Sigmoid colon (tissue), 7 donors: Measurements from ENCODE around the gene HEATR5B. TPM values are rescaled to one million over a fixed set of nuclear protein-coding genes. Genes with fewer than 3 reads are reported as not detected.
A peak's percentile ranks its signal among the peaks of the same experiment; 100 is the strongest.

Experiments used
- DNase-seq: peaks from one replicate; pipeline ENCODE4 v3.0.0-alpha.2; 2019
- H3K27ac ChIP-seq, 4 donors: fragments of 200-600 bp; sonication (generic); one replicate each; pipeline ENCODE4 v1.5.1; 2016 to 2019; ENCODE audit warnings: mild to moderate bottlenecking in 1 of 4
- H3K27me3 ChIP-seq, 3 donors: fragments of 200-600 bp; sonication (generic); one replicate each; pipeline ENCODE4 v1.5.1; 2019; ENCODE audit warnings: mild to moderate bottlenecking in 1 of 3
- H3K36me3 ChIP-seq, 4 donors: fragments of 200-600 bp; sonication (generic); one replicate each; pipeline ENCODE4 v1.5.1; 2016 to 2019
- H3K4me1 ChIP-seq, 4 donors: fragments of 200-600 bp; sonication (generic); one replicate each; pipeline ENCODE4 v1.5.1; 2017 to 2019
- H3K4me3 ChIP-seq, 4 donors: fragments of 200-600 bp; sonication (generic); one replicate each; pipeline ENCODE4 v1.5.1; 2017 to 2019; ENCODE audit warnings: mild to moderate bottlenecking in 2 of 4, moderate library complexity in 1 of 4
- H3K9me3 ChIP-seq, 4 donors: fragments of 200-600 bp in 3 of 4; sonication (generic) in 3 of 4; one replicate each; pipeline versions ENCODE4 v1.5.1 to v1.6.1; 2013 to 2019
- CTCF ChIP-seq, 4 experiments: fragments of 450-650 bp in 3 of 4; fragments of 200-600 bp in 1 of 4; IDR thresholded peaks; one replicate each; pipeline ENCODE4 v1.5.1; 2016 to 2019; ENCODE audit warnings: antibody characterized with exemption in 4 of 4, mild to moderate bottlenecking in 3 of 4, moderate library complexity in 2 of 4
- EP300 ChIP-seq, 4 donors: sonication (generic); formaldehyde crosslinking; IDR thresholded peaks; one replicate each; pipeline ENCODE4 v1.6.1; 2017; ENCODE audit warnings: antibody characterized with exemption in 4 of 4
- POLR2A ChIP-seq, 2 donors: fragments of 450-650 bp; IDR thresholded peaks; one replicate each; pipeline ENCODE4 v1.6.1; 2016; ENCODE audit warnings: antibody characterized with exemption in 2 of 2, mild to moderate bottlenecking in 2 of 2, moderate library complexity in 2 of 2
- POLR2AphosphoS5 ChIP-seq, 4 donors: sonication (generic); formaldehyde crosslinking; IDR thresholded peaks; one replicate each; pipeline ENCODE4 v1.6.1; 2017; ENCODE audit warnings: antibody characterized with exemption in 4 of 4
- WGBS, 2 donors: extraction: QIAGEN DNeasy Blood & Tissue Kit; methylation state at CpG; one replicate each; pipeline ENCODE4 v1.1.7; 2013; 5-methylcytosine and 5-hydroxymethylcytosine counted together
- intact Hi-C: fragments of 100-400 bp; cut with DNase I; formaldehyde crosslinking; loops from one replicate; pipeline ENCODE4 v1.15.1; 2023
- polyA plus RNA-seq, 3 donors: library from polyadenylated mRNA; stranded (reverse); fragments of 200-250 nt; gene quantifications; one replicate each; pipeline ENCODE4 v1.2.3, GENCODE V29; 2013
- total RNA-seq, 4 donors: library from RNA; depleted of rRNA; stranded (reverse); fragments of >200 nt; gene quantifications; one replicate each; pipeline ENCODE4 v1.1.0, GENCODE V29; 2016
- donor health status: healthy with polysubstance abuse.
- donor health status: Bipolar disorder and iron deficiency.
- donor health status: healthy.

The HEATR5B gene
- 10 to 100 TPM; 16.6 to 24.7 (median 22.2) TPM for total RNA-seq
- 1 to 10 TPM; 3.0 to 8.7 (median 3.7) TPM for polyA plus RNA-seq

GRCh38 chr2:37083873-37084794 is at the start of gene HEATR5B, which contains the start of gene GPATCH11:
Gene HEATR5B (minus strand): TSS chr2:37084372. CDS start chr2:37083414, 958 bp downstream.
Gene GPATCH11 (plus strand): TSS chr2:37084518. CDS start chr2:37088382, 3,864 bp downstream.
- no peak for TF ChIP-seq EP300 (IDR thresholded peaks at IDR 0.05)
- peak; percentile 45 to 86 (median 78) for TF ChIP-seq POLR2AphosphoS5 (IDR thresholded peaks at IDR 0.05)
- TF ChIP-seq POLR2A (IDR thresholded peaks at IDR 0.05), result peak in 1 of 2 donors; percentile 52
- H3K27me3 ChIP-seq, result no peaks in the 10 kb centered on the region
- no peaks in the 10 kb centered on the region for H3K9me3 ChIP-seq
- H3K4me1 ChIP-seq, result peaks cover 0 to 25% (median 20%) of the 10 kb centered on the region in 4 donors
- WGBS, 2 donors, result 0% methylated on average over 74 of the region's 74 CpGs
- peak; percentile 97 for DNase-seq
- H3K36me3 ChIP-seq, result peaks cover 0 to 27% (median 5%) of the 10 kb centered on the region in 4 donors
- peak within 1 kb of the TSS; percentile 80 to 83 (median 82) for H3K27ac ChIP-seq
- intact Hi-C loops, result loop anchor here (10.0 kb wide), 1 partner anchor 151 kb away; the partner anchor contains the start of genes CEBPZ and NDUFAF7
- H3K4me3 ChIP-seq, result peak within 1 kb of the TSS; percentile 68 to 92 (median 84)

GRCh38 chr2:37132914-37133313 is 48.7 kb upstream of the HEATR5B start:
- Histone ChIP-seq H3K4me1 (no peaks in the 10 kb centered on the region), H3K4me3 (no peak overlapping the region), H3K9me3 (no peaks in the 10 kb centered on the region), H3K36me3 (peaks cover 9 to 92% (median 50%) of the 10 kb centered on the region in 4 donors), H3K27ac (no peak overlapping the region), H3K27me3 (no peaks in the 10 kb centered on the region)
- no peak for DNase-seq
- intact Hi-C loops, result no loop called here
- WGBS, 2 donors, result 95 to 96% methylated on average over 6 of the region's 6 CpGs
- TF ChIP-seq CTCF (IDR thresholded peaks at IDR 0.05) (no peak), EP300 (IDR thresholded peaks at IDR 0.05) (no peak), POLR2AphosphoS5 (IDR thresholded peaks at IDR 0.05) (no peak), POLR2A (IDR thresholded peaks at IDR 0.05) (no peak)

- Histone ChIP-seq H3K27me3 (no peaks in the 10 kb centered on the region), H3K27ac (no peak overlapping the region), H3K4me3 (no peak overlapping the region), H3K36me3 (peaks cover 8 to 76% (median 21%) of the 10 kb centered on the region in 4 donors), H3K4me1 (no peaks in the 10 kb centered on the region), H3K9me3 (no peaks in the 10 kb centered on the region)
- DNase-seq, result no peak
- 98% methylated on average over 2 of the region's 2 CpGs for WGBS, 2 donors
- TF ChIP-seq EP300 (IDR thresholded peaks at IDR 0.05) (no peak), POLR2AphosphoS5 (IDR thresholded peaks at IDR 0.05) (no peak), CTCF (IDR thresholded peaks at IDR 0.05) (no peak), POLR2A (IDR thresholded peaks at IDR 0.05) (no peak)
- intact Hi-C loops, result no loop called here
These were observed 41.2 kb upstream of the HEATR5B start for GRCh38 chr2:37125416-37125815.

- H3K4me3 ChIP-seq, result no peak overlapping the region
- no peaks in the 10 kb centered on the region for H3K9me3 ChIP-seq
- no peaks in the 10 kb centered on the region for H3K4me1 ChIP-seq
- TF ChIP-seq POLR2A (IDR thresholded peaks at IDR 0.05) (no peak), CTCF (IDR thresholded peaks at IDR 0.05) (no peak), POLR2AphosphoS5 (IDR thresholded peaks at IDR 0.05) (no peak), EP300 (IDR thresholded peaks at IDR 0.05) (no peak)
- 92 to 96% methylated on average over 5 of the region's 5 CpGs for WGBS, 2 donors
- no peaks in the 10 kb centered on the region for H3K27me3 ChIP-seq
- H3K27ac ChIP-seq, result no peak overlapping the region
- peaks cover 0 to 81% (median 23%) of the 10 kb centered on the region in 4 donors for H3K36me3 ChIP-seq
- DNase-seq, result no peak
- intact Hi-C loops, result no loop called here
These were observed 35.0 kb upstream of the HEATR5B start for GRCh38 chr2:37119157-37119556.

- WGBS, 2 donors, result 90 to 94% methylated on average over 1 of the region's 1 CpG
- intact Hi-C loops, result no loop called here
- no peak for DNase-seq
- no peaks in the 10 kb centered on the region for H3K4me1 ChIP-seq
- H3K9me3 ChIP-seq, result no peaks in the 10 kb centered on the region
- H3K4me3 ChIP-seq, result no peak overlapping the region
- H3K36me3 ChIP-seq, result peaks cover 0 to 85% (median 21%) of the 10 kb centered on the region in 4 donors
- H3K27ac ChIP-seq, result no peak overlapping the region
- H3K27me3 ChIP-seq, result no peaks in the 10 kb centered on the region
- TF ChIP-seq EP300 (IDR thresholded peaks at IDR 0.05) (no peak), CTCF (IDR thresholded peaks at IDR 0.05) (no peak)
These were observed 33.4 kb upstream of the HEATR5B start for GRCh38 chr2:37117566-37117965.
